Vagina (tissue), 2 donors: ENCODE measurements around the gene RAD17. TPM values are rescaled to one million over a fixed set of nuclear protein-coding genes. Genes with fewer than 3 reads are reported as not detected.
"Not testable (repeated sequence)": the region's sequence is repeated elsewhere in the genome, so short reads cannot be mapped to it uniquely, and the experiment has no call there.

Experiments used
- DNase-seq, 2 donors: peaks; one replicate each; pipeline ENCODE4 v3.0.0-alpha.2; 2017; ENCODE audit errors: extremely low spot score in 2 of 2
- H3K27ac ChIP-seq: fragments of 200-600 bp; sonication (generic); one replicate; pipeline ENCODE4 v1.5.1; 2019
- H3K27me3 ChIP-seq: fragments of 200-600 bp; sonication (generic); one replicate; pipeline ENCODE4 v1.5.1; 2019
- H3K36me3 ChIP-seq, 2 donors: fragments of 200-600 bp; sonication (generic); one replicate each; pipeline ENCODE4 v1.5.1; 2017 to 2019
- H3K4me1 ChIP-seq: fragments of 200-600 bp; sonication (generic); one replicate; pipeline ENCODE4 v1.5.1; 2019
- H3K4me3 ChIP-seq, 2 donors: fragments of 200-600 bp; sonication (generic); 1 replicate in 1 of 2; 2 replicates in 1 of 2; pipeline ENCODE4 v1.5.1; 2016 to 2019
- H3K9me3 ChIP-seq: fragments of 200-600 bp; sonication (generic); one replicate; pipeline ENCODE4 v1.5.1; 2019
- CTCF ChIP-seq, 3 experiments: fragments of 450-650 bp in 2 of 3; fragments of 200-600 bp in 1 of 3; sonication (generic) in 1 of 3; IDR thresholded peaks; one replicate each; pipeline ENCODE4 v1.5.1; 2017 to 2019; ENCODE audit warnings: antibody characterized with exemption in 3 of 3, mild to moderate bottlenecking in 2 of 3, moderate library complexity in 2 of 3
- POLR2A ChIP-seq, 2 donors: fragments of 450-650 bp; IDR thresholded peaks; one replicate each; pipeline ENCODE4 v1.6.1; 2017; ENCODE audit warnings: antibody characterized with exemption in 2 of 2, mild to moderate bottlenecking in 2 of 2, moderate library complexity in 2 of 2
- POLR2AphosphoS5 ChIP-seq, 2 donors: sonication (generic); formaldehyde crosslinking; IDR thresholded peaks; one replicate each; pipeline ENCODE4 v1.9.0; 2017; ENCODE audit warnings: antibody characterized with exemption in 2 of 2, mild to moderate bottlenecking in 2 of 2, low read depth in 1 of 2; ENCODE audit not compliant: insufficient read depth in 1 of 2
- intact Hi-C: fragments of 100-400 bp; cut with DNase I; formaldehyde crosslinking; loops from one replicate; pipeline ENCODE4 v1.15.1; 2023
- total RNA-seq: library from RNA; depleted of rRNA; stranded (reverse); fragments of >200 nt; gene quantifications from one replicate; pipeline ENCODE4 v1.2.3, GENCODE V29; 2016

The RAD17 gene
- total RNA-seq, 1 donor from 2014 or later = 17.2 TPM

GRCh38 chr5:69431424-69432303, 62.0 kb downstream of the RAD17 start:
- DNase-seq = no peak
- no peaks in the 10 kb centered on the region for H3K27me3 ChIP-seq
- no peaks in the 10 kb centered on the region for H3K9me3 ChIP-seq
- intact Hi-C loops = no loop called here
- no peaks in the 10 kb centered on the region for H3K4me1 ChIP-seq
- no peak overlapping the region for H3K4me3 ChIP-seq
- H3K36me3 ChIP-seq = no peaks in the 10 kb centered on the region
- TF ChIP-seq CTCF (IDR thresholded peaks at IDR 0.05) (no peak), POLR2A (IDR thresholded peaks at IDR 0.05) (no peak), POLR2AphosphoS5 (IDR thresholded peaks at IDR 0.05; ENCODE audit: insufficient read depth in 1 of 2, low read depth in 1 of 2) (no peak)
- H3K27ac ChIP-seq = no peak overlapping the region

GRCh38 chr5:69432412-69433206, 63.0 kb downstream of the RAD17 start:
- Histone ChIP-seq H3K9me3 (no peaks in the 10 kb centered on the region), H3K27ac (no peak overlapping the region), H3K4me1 (no peaks in the 10 kb centered on the region), H3K27me3 (no peaks in the 10 kb centered on the region), H3K4me3 (no peak overlapping the region), H3K36me3 (no peaks in the 10 kb centered on the region)
- intact Hi-C loops = no loop called here
- no peak for DNase-seq
- TF ChIP-seq POLR2AphosphoS5 (IDR thresholded peaks at IDR 0.05; ENCODE audit: insufficient read depth in 1 of 2, low read depth in 1 of 2) = no peak

- DNase-seq, H3K27me3 ChIP-seq, H3K27ac ChIP-seq, H3K4me1 ChIP-seq, intact Hi-C loops, H3K9me3 ChIP-seq, H3K4me3 ChIP-seq, H3K36me3 ChIP-seq: not testable (repeated sequence)
These were observed 65.8 kb downstream of the RAD17 start for GRCh38 chr5:69435276-69435884.

- Histone ChIP-seq H3K4me1 (no peaks in the 10 kb centered on the region), H3K4me3 (no peak overlapping the region), H3K27me3 (no peaks in the 10 kb centered on the region), H3K27ac (no peak overlapping the region), H3K36me3 (no peaks in the 10 kb centered on the region), H3K9me3 (no peaks in the 10 kb centered on the region)
- intact Hi-C loops = no loop called here
- no peak for DNase-seq
- TF ChIP-seq POLR2AphosphoS5 (IDR thresholded peaks at IDR 0.05; ENCODE audit: insufficient read depth in 1 of 2, low read depth in 1 of 2) = no peak
- TF ChIP-seq POLR2A (IDR thresholded peaks at IDR 0.05) = no peak
- no peak for TF ChIP-seq CTCF (IDR thresholded peaks at IDR 0.05)
These were observed 74.6 kb downstream of the RAD17 start for GRCh38 chr5:69444127-69444754.

- H3K9me3 ChIP-seq = no peaks in the 10 kb centered on the region
- H3K27ac ChIP-seq = no peak overlapping the region
- no peaks in the 10 kb centered on the region for H3K36me3 ChIP-seq
- H3K4me1 ChIP-seq = no peaks in the 10 kb centered on the region
- TF ChIP-seq POLR2A (IDR thresholded peaks at IDR 0.05) (no peak), POLR2AphosphoS5 (IDR thresholded peaks at IDR 0.05; ENCODE audit: insufficient read depth in 1 of 2, low read depth in 1 of 2) (no peak), CTCF (IDR thresholded peaks at IDR 0.05) (no peak)
- intact Hi-C loops = no loop called here
- no peak for DNase-seq
- no peaks in the 10 kb centered on the region for H3K27me3 ChIP-seq
- no peak overlapping the region for H3K4me3 ChIP-seq
These were observed 79.9 kb downstream of the RAD17 start for GRCh38 chr5:69449511-69449910.
